SK-N-SH (cell line): Measurements from ENCODE around the gene E2F1. TPM values are rescaled to one million over a fixed set of nuclear protein-coding genes. Genes with fewer than 3 reads are reported as not detected.
"Not testable (repeated sequence)": the region's sequence is repeated elsewhere in the genome, so short reads cannot be mapped to it uniquely, and the experiment has no call there.

ENCODE experiments used
- CTCF ChIA-PET: fragments of 300-600, 350-600 bp; formaldehyde crosslinking; extraction: SDS; loops from one replicate; lab custom pipeline; 2021; lab: Yijun Ruan, JAX
- POLR2A ChIA-PET: fragments of 350-600 bp; sonication (Branson Sonifier 250); formaldehyde crosslinking; extraction: SDS; loops from one replicate; lab custom pipeline; 2020; ENCODE audit warnings: antibody characterized with exemption, inconsistent platforms; lab: Yijun Ruan, JAX
- DNase-seq: peaks from one replicate; pipeline ENCODE4 v3.0.0; 2012
- H2AFZ ChIP-seq: fragments of 200-600 bp; sonication (generic); 2 replicates; pipeline ENCODE4 v1.8.1; 2016; ENCODE audit warnings: antibody characterized with exemption, mild to moderate bottlenecking, low read depth
- H3F3A ChIP-seq: fragments of 200-600 bp; sonication (generic); replicated peaks from 2 replicates; pipeline ENCODE3; 2016; ENCODE audit warnings: antibody characterized with exemption, mild to moderate bottlenecking; ENCODE audit not compliant: insufficient read depth
- H3K27ac ChIP-seq, 2 experiments: fragments of 200-500 bp in 1 of 2; fragments of 200-600 bp in 1 of 2; sonication (Bioruptor generic) in 1 of 2; sonication (generic), shearing (Covaris generic) in 1 of 2; 2 replicates each; pipeline versions ENCODE4 v1.5.1 to v1.6.1; 2014 to 2016; ENCODE audit warnings: low read depth in 2 of 2, inconsistent platforms in 1 of 2, low read length in 1 of 2, mild to moderate bottlenecking in 1 of 2, mixed read lengths in 1 of 2
- H3K27me3 ChIP-seq: fragments of 200-600 bp; sonication (generic), shearing (Covaris generic); 2 replicates; pipeline ENCODE4 v1.6.1; 2016; ENCODE audit warnings: mixed run types; ENCODE audit not compliant: insufficient read depth
- H3K36me3 ChIP-seq, 2 experiments: fragments of 200-500 bp in 1 of 2; fragments of 200-600 bp in 1 of 2; sonication (Bioruptor generic) in 1 of 2; sonication (generic) in 1 of 2; replicated peaks in 1 of 2; 2 replicates each; pipeline versions ENCODE3 to v1.5.1; 2014 to 2016; ENCODE audit warnings: low read length in 1 of 2, mild to moderate bottlenecking in 1 of 2; ENCODE audit not compliant: insufficient read depth in 2 of 2, control insufficient read depth in 1 of 2
- H3K4me1 ChIP-seq, 2 experiments: fragments of 200-500 bp in 1 of 2; fragments of 200-600 bp in 1 of 2; sonication (Bioruptor generic) in 1 of 2; sonication (generic), shearing (Covaris generic) in 1 of 2; 2 replicates each; pipeline versions ENCODE4 v1.5.1 to v1.6.1; 2014 to 2016; ENCODE audit warnings: low read depth in 1 of 2, low read length in 1 of 2, mixed run types in 1 of 2; ENCODE audit not compliant: insufficient read depth in 2 of 2, control insufficient read depth in 1 of 2
- H3K4me2 ChIP-seq: fragments of 200-600 bp; sonication (generic), shearing (Covaris generic); 2 replicates; pipeline ENCODE4 v1.6.1; 2017; ENCODE audit warnings: mixed run types
- H3K4me3 ChIP-seq, 2 experiments: fragments of 200-500 bp in 1 of 2; fragments of 200-600 bp in 1 of 2; sonication (Bioruptor generic) in 1 of 2; sonication (generic), shearing (Covaris generic) in 1 of 2; 2 replicates each; pipeline versions ENCODE4 v1.5.1 to v1.8.1; 2014 to 2016; ENCODE audit warnings: low read depth in 2 of 2, inconsistent platforms in 1 of 2, low read length in 1 of 2, mild to moderate bottlenecking in 1 of 2, mixed read lengths in 1 of 2, moderate library complexity in 1 of 2
- H3K79me2 ChIP-seq: fragments of 200-600 bp; sonication (generic); 2 replicates; pipeline ENCODE4 v1.8.1; 2017; ENCODE audit warnings: mild to moderate bottlenecking; ENCODE audit not compliant: insufficient read depth
- H3K9ac ChIP-seq: fragments of 200-600 bp; sonication (generic); 2 replicates; pipeline ENCODE4 v1.6.1; 2017; ENCODE audit warnings: mixed run types
- H3K9me2 ChIP-seq: fragments of 200-600 bp; sonication (generic); 2 replicates; pipeline ENCODE4 v1.6.1; 2017; ENCODE audit warnings: mixed run types
- H3K9me3 ChIP-seq: fragments of 200-600 bp; sonication (generic); 2 replicates; pipeline ENCODE4 v1.6.1; 2017; ENCODE audit warnings: mixed run types, mild to moderate bottlenecking, moderate library complexity
- H4K20me1 ChIP-seq: fragments of 200-600 bp; sonication (generic); 2 replicates; pipeline ENCODE4 v1.6.1; 2017; ENCODE audit warnings: mild to moderate bottlenecking, mixed run types; ENCODE audit not compliant: insufficient read depth
- CHD2 ChIP-seq: fragments of 150-350 bp; IDR thresholded peaks from 2 replicates; pipeline ENCODE4 v1.6.1; 2018; ENCODE audit warnings: low read length; ENCODE audit not compliant: partially characterized antibody
- ELF1 ChIP-seq: IDR thresholded peaks from 2 replicates; pipeline ENCODE4 v1.4.0; 2012
- FOSL2 ChIP-seq: IDR thresholded peaks from 2 replicates; pipeline ENCODE4 v1.4.0; 2012; ENCODE audit warnings: low read depth, mild to moderate bottlenecking, moderate library complexity, borderline replicate concordance
- FOXM1 ChIP-seq: IDR thresholded peaks from 2 replicates; pipeline ENCODE4 v1.4.0; 2012; ENCODE audit warnings: low read depth, mild to moderate bottlenecking
- MXI1 ChIP-seq: IDR thresholded peaks from 2 replicates; pipeline ENCODE4 v1.6.1; 2012; ENCODE audit warnings: mild to moderate bottlenecking, low read depth, low read length, improper control_type of control experiment
- NFIC ChIP-seq: IDR thresholded peaks from 2 replicates; pipeline ENCODE4 v1.4.0; 2012; ENCODE audit warnings: borderline replicate concordance
- NRF1 ChIP-seq: IDR thresholded peaks from 2 replicates; pipeline ENCODE4 v1.6.1; 2012; ENCODE audit warnings: low read depth, mild to moderate bottlenecking, low read length
- POLR2AphosphoS5 ChIP-seq: IDR thresholded peaks from 2 replicates; pipeline ENCODE4 v1.6.1; 2012; ENCODE audit warnings: low read depth, low read length
- RAD21 ChIP-seq: IDR thresholded peaks from 2 replicates; pipeline ENCODE4 v1.6.1; 2012; ENCODE audit warnings: mild to moderate bottlenecking, low read length
- TAF1 ChIP-seq: IDR thresholded peaks from 2 replicates; pipeline ENCODE4 v1.6.1; 2012; ENCODE audit warnings: low read depth, mild to moderate bottlenecking, low read length, moderate library complexity, borderline replicate concordance
- TCF12 ChIP-seq: IDR thresholded peaks from 2 replicates; pipeline ENCODE4 v1.4.0; 2012
- TEAD4 ChIP-seq: IDR thresholded peaks from 2 replicates; pipeline ENCODE4 v1.4.0; 2012; ENCODE audit warnings: mild to moderate bottlenecking, borderline replicate concordance; ENCODE audit not compliant: insufficient read depth
- YY1 ChIP-seq: IDR thresholded peaks from 2 replicates; pipeline ENCODE4 v1.4.0; 2012; ENCODE audit warnings: low read depth, mild to moderate bottlenecking
- WGBS: methylation state at CpG from one replicate; pipeline ENCODE4 v1.1.6; 2017; ENCODE audit warnings: low lambda C conversion rate; 5-methylcytosine and 5-hydroxymethylcytosine counted together
- polyA plus RNA-seq, 3 experiments: library from polyadenylated mRNA; depleted of rRNA; stranded (reverse); fragments of >200 nt; gene quantifications; 2 replicates each; pipeline ENCODE4 v1.2.3, GENCODE V29; 2012
- TF ChIP-seq, protein P1 (sequence below): IDR thresholded peaks from 2 replicates; pipeline ENCODE4; 2012
- TF ChIP-seq, protein P2 (sequence below): IDR thresholded peaks from 2 replicates; pipeline ENCODE4 v1.4.0; 2012; ENCODE audit warnings: low read depth

Gene E2F1
- polyA plus RNA-seq, 1 of the 3 experiments (the other 2 are of a cell fraction), result 15.0 TPM

DNA sequence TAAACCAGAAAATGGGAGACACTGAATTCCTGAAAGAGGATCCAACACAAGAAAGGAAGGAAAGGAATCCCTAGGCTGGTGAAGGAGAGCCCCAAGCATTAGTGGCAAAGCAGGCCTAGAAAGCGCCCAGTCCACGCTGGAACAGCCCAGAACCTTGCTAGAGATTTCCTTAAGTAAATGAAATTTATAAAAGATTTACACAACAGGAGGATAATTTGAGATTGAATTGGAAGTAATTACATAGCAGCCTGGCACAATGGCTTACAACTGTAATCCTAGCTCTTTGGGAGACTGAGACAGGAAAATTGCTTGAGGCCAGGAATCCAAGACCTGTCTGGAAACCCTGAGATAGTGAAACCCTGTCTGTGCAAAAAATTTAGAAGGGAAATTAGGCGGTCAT is 50.8 kb downstream of the E2F1 start:
- ChIA-PET POLR2A (no interaction called here), CTCF (interaction anchor here (0.7 to 1.2 kb wide), 3 partner anchors 18 to 41 kb away, joined by 3 to 4 read pairs (median 3); partner anchors contain the start of gene ACTL10)
- Histone ChIP-seq H3K36me3 (peaks cover 25 to 27% of the 10 kb centered on the region in 2 experiments), H2AFZ (no peak overlapping the region), H3K27ac (no peak overlapping the region; a peak in 1 of 4 replicates), H3K9me2 (no peaks in the 10 kb centered on the region), H3K9me3 (no peaks in the 10 kb centered on the region), H4K20me1 (no peaks in the 10 kb centered on the region), H3F3A (peaks cover 5% of the 10 kb centered on the region), H3K4me1 (no peaks in the 10 kb centered on the region; a peak in 1 of 4 replicates), H3K4me3 (no peak overlapping the region), H3K79me2 (no peaks in the 10 kb centered on the region), H3K27me3 (no peaks in the 10 kb centered on the region), H3K4me2 (no peak overlapping the region), H3K9ac (no peak overlapping the region)
- TF ChIP-seq FOSL2 (no peak), CHD2 (no peak)
- DNase-seq, result no peak
- 96% methylated on average over 3 of the region's 3 CpGs for WGBS

DNA sequence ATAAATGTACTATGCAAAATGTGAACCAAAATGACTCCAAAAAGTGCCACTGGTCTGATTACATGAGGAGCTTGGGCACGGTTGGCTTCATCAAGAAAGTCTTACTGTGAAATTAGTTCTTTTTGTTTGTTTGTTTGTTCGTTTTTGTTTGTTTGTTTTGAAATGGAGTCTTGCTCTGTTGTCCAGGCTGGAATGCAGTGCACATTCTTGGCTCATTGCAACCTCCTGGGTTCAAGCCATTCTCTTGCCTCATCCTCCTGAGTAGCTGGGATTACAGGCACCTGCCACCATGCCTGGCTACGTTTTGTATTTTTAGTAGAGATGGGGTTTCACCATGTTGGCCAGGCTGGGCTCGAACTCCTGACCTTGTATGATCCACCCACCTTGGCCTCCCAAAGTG is 54.3 kb downstream of the E2F1 start:
- H3K4me2 ChIP-seq, H3K9me3 ChIP-seq, H3K27me3 ChIP-seq, H3K27ac ChIP-seq, H3K9ac ChIP-seq, H3K4me3 ChIP-seq, H3K79me2 ChIP-seq, POLR2A ChIA-PET, H4K20me1 ChIP-seq, H3K4me1 ChIP-seq, H2AFZ ChIP-seq, DNase-seq, H3F3A ChIP-seq, H3K9me2 ChIP-seq: not testable (repeated sequence)
- 79% methylated on average over 4 of the region's 4 CpGs for WGBS
- peaks cover 22 to 32% of the 10 kb centered on the region in 2 experiments for H3K36me3 ChIP-seq
- CTCF ChIA-PET, result interaction anchor here (0.6 kb wide), 1 partner anchor 13 kb away, joined by 3 read pairs; no protein-coding TSS in a partner anchor

DNA sequence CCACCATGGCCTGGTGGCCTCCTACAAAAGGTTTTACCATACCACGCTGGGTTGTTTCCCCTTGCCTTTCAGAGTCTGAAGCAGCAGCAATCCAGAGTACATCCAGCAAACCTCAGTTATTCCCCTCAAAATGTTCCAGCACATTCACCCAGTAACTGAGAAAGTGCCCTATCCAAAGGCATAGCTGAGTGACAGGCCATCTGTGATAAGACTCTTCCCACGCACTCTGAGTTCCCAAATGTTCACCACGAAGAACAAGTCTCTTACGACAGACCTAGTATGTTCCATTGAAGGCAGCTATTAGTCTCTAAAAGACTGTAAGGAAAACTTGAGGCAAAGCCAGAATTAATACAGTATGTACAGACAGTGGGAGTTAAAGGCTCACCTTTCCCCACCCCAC is 55.7 kb downstream of the E2F1 start:
- Histone ChIP-seq H3K4me1 (no peaks in the 10 kb centered on the region; a peak in 1 of 4 replicates), H3K27ac (no peak overlapping the region), H3K27me3 (no peaks in the 10 kb centered on the region), H3K9me3 (no peaks in the 10 kb centered on the region), H3F3A (peaks cover 5% of the 10 kb centered on the region), H3K9ac (no peak overlapping the region), H3K79me2 (no peaks in the 10 kb centered on the region), H3K4me3 (no peak overlapping the region), H2AFZ (no peak overlapping the region), H3K36me3 (peaks cover 24 to 36% of the 10 kb centered on the region in 2 experiments), H3K9me2 (no peaks in the 10 kb centered on the region), H4K20me1 (no peaks in the 10 kb centered on the region), H3K4me2 (no peak overlapping the region)
- WGBS, result 100% methylated on average over 4 of the region's 4 CpGs
- DNase-seq, result no peak
- ChIA-PET CTCF (interaction anchor here (0.9 to 1.3 kb wide), 2 partner anchors 10 to 14 kb away, joined by 3 to 4 read pairs; no protein-coding TSS in a partner anchor), POLR2A (no interaction called here)
- no peak for TF ChIP-seq NRF1
- TF ChIP-seq, protein P1, sequence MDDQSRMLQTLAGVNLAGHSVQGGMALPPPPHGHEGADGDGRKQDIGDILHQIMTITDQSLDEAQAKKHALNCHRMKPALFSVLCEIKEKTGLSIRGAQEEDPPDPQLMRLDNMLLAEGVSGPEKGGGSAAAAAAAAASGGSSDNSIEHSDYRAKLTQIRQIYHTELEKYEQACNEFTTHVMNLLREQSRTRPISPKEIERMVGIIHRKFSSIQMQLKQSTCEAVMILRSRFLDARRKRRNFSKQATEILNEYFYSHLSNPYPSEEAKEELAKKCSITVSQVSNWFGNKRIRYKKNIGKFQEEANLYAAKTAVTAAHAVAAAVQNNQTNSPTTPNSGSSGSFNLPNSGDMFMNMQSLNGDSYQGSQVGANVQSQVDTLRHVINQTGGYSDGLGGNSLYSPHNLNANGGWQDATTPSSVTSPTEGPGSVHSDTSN, result no peak
- no peak for TF ChIP-seq TAF1
- TF ChIP-seq TEAD4, result no peak
- TF ChIP-seq MXI1, result no peak
- TF ChIP-seq ELF1, result no peak
- TF ChIP-seq RAD21, result no peak
- TF ChIP-seq, protein P2, sequence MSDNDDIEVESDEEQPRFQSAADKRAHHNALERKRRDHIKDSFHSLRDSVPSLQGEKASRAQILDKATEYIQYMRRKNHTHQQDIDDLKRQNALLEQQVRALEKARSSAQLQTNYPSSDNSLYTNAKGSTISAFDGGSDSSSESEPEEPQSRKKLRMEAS, result no peak
- no peak for TF ChIP-seq YY1
- no peak for TF ChIP-seq FOXM1
- TF ChIP-seq POLR2AphosphoS5, result no peak
- no peak for TF ChIP-seq TCF12
- no peak for TF ChIP-seq NFIC
